HG03520 (cell line): Measurements from ENCODE around the gene SHOC2.

Experiments
- ATAC-seq: cut with Tn5 transposase; IDR thresholded peaks from one replicate; pipeline ENCODE4 v1.9.1; 2021; ENCODE audit warnings: mild to moderate bottlenecking, moderate library complexity; ENCODE audit not compliant: unreplicated experiment

Gene SHOC2

GRCh38 chr10:110978204-110978603 is 58.8 kb downstream of the SHOC2 start:
- no peak for ATAC-seq

- ATAC-seq = no peak
These were observed 60.2 kb downstream of the SHOC2 start for GRCh38 chr10:110979611-110980010.

GRCh38 chr10:110980807-110981206 is 61.4 kb downstream of the SHOC2 start:
- ATAC-seq = no peak

GRCh38 chr10:110983466-110983865 is 64.1 kb downstream of the SHOC2 start:
- ATAC-seq = no peak

- ATAC-seq = no peak
These were observed 66.3 kb downstream of the SHOC2 start for GRCh38 chr10:110985497-110986275.

GRCh38 chr10:110989016-110989415 is 69.6 kb downstream of the SHOC2 start:
- no peak for ATAC-seq

GRCh38 chr10:110992006-110992800 is 72.8 kb downstream of the SHOC2 start:
- ATAC-seq = no peak

GRCh38 chr10:110993024-110993693 is 73.8 kb downstream of the SHOC2 start:
- ATAC-seq = peak; percentile 43

- no peak for ATAC-seq
These were observed 75.1 kb downstream of the SHOC2 start for GRCh38 chr10:110994406-110995086.

GRCh38 chr10:110995301-110995700 is 75.9 kb downstream of the SHOC2 start:
- ATAC-seq = no peak

- no peak for ATAC-seq
These were observed 76.9 kb downstream of the SHOC2 start for GRCh38 chr10:110996256-110996655.

- ATAC-seq = no peak
These were observed 84.6 kb downstream of the SHOC2 start for GRCh38 chr10:111004016-111004415.

- ATAC-seq = no peak
These were observed 88.1 kb downstream of the SHOC2 start for GRCh38 chr10:111007486-111007885.

- no peak for ATAC-seq
These were observed 95.8 kb downstream of the SHOC2 start for GRCh38 chr10:111015181-111015580.

- peak; percentile 60 for ATAC-seq
These were observed 97.7 kb downstream of the SHOC2 start for GRCh38 chr10:111017098-111017497.

- ATAC-seq = no peak
These were observed 98.6 kb downstream of the SHOC2 start for GRCh38 chr10:111018021-111018420.

- ATAC-seq = no peak
These were observed 103.7 kb downstream of the SHOC2 start for GRCh38 chr10:111023060-111023459.

GRCh38 chr10:111030042-111030750 is 110.8 kb downstream of the SHOC2 start:
- no peak for ATAC-seq

GRCh38 chr10:111034598-111035310 is 115.3 kb downstream of the SHOC2 start:
- no peak for ATAC-seq

GRCh38 chr10:111035542-111035941 is 116.1 kb downstream of the SHOC2 start:
- ATAC-seq = no peak
